Stimulated activated CD8-positive, alpha-beta memory T cell treated with anti-CD3 and anti-CD28 coated beads, Interleukin-4, amount 100 ng/mL, for 1 hour (primary cell): ENCODE data around the gene TRO.

ENCODE experiments used
- DNase-seq, 2 donors: peaks; one replicate each; pipeline ENCODE4 v3.0.0-alpha.2; 2020; ENCODE audit warnings: low read depth in 2 of 2, low spot score in 1 of 2

Gene TRO, protein sequence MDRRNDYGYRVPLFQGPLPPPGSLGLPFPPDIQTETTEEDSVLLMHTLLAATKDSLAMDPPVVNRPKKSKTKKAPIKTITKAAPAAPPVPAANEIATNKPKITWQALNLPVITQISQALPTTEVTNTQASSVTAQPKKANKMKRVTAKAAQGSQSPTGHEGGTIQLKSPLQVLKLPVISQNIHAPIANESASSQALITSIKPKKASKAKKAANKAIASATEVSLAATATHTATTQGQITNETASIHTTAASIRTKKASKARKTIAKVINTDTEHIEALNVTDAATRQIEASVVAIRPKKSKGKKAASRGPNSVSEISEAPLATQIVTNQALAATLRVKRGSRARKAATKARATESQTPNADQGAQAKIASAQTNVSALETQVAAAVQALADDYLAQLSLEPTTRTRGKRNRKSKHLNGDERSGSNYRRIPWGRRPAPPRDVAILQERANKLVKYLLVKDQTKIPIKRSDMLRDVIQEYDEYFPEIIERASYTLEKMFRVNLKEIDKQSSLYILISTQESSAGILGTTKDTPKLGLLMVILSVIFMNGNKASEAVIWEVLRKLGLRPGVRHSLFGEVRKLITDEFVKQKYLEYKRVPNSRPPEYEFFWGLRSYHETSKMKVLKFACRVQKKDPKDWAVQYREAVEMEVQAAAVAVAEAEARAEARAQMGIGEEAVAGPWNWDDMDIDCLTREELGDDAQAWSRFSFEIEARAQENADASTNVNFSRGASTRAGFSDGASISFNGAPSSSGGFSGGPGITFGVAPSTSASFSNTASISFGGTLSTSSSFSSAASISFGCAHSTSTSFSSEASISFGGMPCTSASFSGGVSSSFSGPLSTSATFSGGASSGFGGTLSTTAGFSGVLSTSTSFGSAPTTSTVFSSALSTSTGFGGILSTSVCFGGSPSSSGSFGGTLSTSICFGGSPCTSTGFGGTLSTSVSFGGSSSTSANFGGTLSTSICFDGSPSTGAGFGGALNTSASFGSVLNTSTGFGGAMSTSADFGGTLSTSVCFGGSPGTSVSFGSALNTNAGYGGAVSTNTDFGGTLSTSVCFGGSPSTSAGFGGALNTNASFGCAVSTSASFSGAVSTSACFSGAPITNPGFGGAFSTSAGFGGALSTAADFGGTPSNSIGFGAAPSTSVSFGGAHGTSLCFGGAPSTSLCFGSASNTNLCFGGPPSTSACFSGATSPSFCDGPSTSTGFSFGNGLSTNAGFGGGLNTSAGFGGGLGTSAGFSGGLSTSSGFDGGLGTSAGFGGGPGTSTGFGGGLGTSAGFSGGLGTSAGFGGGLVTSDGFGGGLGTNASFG (N-terminal part only)

GRCh38 chrX:54920610-54921426 is at the start of gene TRO:
Gene TRO (plus strand): TSS chrX:54920824. CDS start chrX:54922247, 1,423 bp downstream.
- no peak for DNase-seq

- DNase-seq = no peak
Observed at GRCh38 chrX:54885740-54886139, 34.9 kb upstream of the TRO start.

GRCh38 chrX:54891573-54891972 is 29.1 kb upstream of the TRO start:
- DNase-seq = no peak

GRCh38 chrX:54894159-54894558 is 26.5 kb upstream of the TRO start:
- no peak for DNase-seq

DNA sequence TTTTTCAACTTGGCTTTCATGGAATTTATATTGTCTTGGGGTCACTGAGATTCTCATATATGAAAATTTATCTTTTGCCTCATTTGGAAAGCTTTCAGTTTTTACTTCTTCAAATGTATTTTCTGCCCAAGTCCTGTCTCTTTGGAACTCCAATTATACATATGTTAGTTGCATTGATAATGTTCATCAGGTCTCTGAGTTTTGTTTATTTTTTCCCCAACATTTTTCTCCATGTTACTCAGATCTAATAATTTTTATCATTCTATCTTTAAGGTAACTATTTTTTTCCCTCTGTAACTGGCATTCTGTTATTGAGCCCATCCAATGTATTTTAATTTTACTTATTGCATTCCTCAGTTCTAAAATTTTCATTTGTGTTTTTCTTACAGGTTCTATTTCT is 10.7 kb upstream of the TRO start:
- no peak for DNase-seq

DNA sequence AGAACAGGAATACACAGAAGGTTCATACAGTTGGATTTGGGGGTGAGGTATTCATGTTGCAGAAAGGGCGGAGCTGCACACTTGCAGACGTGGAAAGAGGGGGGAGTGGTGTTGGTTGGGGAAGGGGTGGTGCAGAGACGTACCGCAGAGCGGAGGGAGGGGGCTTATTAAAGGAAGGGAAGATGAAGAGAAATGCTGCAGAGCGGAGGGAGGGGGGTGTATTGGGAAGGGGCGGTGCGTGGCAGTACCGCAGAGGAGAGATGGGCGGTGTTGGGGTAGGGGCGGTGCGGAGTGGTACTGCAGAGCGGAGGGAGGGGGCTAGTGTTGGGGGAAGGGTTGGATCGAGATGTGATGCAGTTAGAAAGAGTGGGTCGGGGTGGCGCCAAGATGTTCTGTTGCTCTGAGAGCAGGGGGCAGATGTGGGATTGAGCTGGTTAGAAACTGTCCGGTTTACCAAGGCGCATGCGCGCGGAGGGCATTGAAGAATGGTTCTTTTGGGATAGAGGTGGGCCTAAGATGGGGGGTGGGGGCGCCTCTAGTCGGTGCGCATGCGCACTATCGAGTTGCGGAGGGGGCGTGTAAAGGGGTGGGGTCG is 900 bp downstream of the TRO start:
- peak; percentile 3 to 11 for DNase-seq

DNA sequence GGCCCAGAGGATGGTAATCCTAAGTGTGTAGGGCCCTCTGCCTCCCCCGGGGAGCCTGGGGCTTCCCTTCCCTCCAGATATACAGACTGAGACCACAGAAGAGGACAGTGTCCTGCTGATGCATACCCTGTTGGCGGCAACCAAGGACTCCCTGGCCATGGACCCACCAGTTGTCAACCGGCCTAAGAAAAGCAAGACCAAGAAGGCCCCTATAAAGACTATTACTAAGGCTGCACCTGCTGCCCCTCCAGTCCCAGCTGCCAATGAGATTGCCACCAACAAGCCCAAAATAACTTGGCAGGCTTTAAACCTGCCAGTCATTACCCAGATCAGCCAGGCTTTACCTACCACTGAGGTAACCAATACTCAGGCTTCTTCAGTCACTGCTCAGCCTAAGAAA is 1.9 kb downstream of the TRO start:
- no peak for DNase-seq

DNA sequence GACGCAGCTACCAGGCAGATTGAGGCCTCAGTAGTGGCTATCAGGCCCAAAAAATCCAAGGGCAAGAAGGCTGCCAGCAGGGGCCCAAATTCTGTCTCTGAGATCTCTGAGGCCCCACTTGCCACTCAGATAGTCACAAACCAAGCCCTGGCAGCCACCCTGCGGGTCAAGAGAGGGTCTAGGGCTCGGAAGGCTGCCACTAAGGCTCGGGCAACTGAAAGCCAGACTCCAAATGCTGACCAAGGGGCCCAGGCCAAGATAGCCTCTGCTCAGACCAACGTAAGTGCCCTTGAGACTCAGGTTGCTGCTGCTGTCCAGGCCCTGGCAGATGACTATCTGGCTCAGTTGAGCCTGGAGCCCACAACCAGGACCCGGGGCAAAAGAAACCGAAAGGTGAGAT is 2.8 kb downstream of the TRO start:
- no peak for DNase-seq

- no peak for DNase-seq
Observed at GRCh38 chrX:54926978-54927377, 6.4 kb downstream of the TRO start.

DNA sequence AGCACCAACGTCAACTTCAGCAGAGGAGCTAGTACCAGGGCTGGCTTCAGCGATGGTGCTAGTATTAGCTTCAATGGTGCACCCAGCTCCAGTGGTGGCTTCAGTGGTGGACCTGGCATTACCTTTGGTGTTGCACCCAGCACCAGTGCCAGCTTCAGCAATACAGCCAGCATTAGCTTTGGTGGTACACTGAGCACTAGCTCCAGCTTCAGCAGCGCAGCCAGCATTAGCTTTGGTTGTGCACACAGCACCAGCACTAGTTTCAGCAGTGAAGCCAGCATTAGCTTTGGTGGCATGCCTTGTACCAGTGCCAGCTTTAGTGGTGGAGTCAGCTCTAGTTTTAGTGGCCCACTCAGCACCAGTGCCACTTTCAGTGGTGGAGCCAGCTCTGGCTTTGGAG is 8.3 kb downstream of the TRO start:
- no peak for DNase-seq

GRCh38 chrX:54930291-54931049 is 9.8 kb downstream of the TRO start:
- no peak for DNase-seq

DNA sequence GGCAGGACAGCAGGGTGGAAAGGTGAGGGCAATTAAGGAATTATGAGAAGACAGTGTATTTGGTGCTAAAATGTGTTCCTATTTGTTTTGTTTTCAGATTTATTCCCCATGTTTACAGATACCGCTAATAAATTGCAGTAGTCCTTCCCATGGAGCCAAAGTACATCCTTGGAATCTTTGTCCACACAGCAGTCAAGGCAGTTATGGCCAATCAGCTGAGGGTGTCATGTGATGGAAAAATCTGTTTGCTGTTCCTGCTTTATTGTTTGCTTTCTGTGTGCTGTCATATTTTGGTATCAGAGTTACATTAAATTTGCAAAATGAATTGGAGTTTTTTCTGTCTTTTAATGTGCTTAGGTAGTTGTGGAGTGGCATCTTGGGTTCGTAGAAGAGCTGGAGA is 10.5 kb downstream of the TRO start:
- no peak for DNase-seq

DNA sequence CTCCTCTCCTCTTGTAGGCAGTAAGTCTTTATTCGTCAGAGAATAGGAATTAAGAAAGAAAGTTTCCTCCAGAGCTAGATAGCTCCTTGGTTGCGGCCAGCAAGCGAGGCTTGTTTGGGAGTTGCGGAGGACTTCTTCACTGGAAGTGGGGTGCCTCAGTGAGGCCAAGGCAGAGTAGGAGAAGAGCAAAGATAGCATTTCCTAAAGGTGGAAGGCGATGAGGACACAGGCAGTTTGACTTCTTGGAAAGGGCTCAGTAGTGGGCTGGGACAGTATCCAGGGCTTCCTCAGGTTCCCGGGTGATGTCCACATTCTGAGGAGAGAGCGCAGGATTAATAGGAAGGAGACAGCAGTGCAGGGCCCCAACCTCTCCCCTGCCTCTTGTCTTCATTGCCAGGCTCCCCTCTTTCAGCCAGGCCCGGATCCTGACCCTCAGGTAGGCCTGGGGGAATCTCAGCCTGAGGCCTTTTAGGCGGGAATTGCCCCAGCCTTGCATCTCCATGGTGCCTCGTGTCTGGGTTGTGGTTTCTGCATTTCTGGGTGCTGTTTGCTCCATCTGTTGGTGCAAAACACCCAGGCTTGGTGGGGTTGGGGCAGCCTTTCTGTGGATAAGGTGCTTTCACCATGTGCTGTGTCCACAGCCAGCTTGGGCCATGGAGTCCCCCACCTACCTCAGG is 12.7 kb downstream of the TRO start:
- DNase-seq = no peak

GRCh38 chrX:54934058-54934457 is 13.4 kb downstream of the TRO start:
- DNase-seq = no peak

GRCh38 chrX:54934890-54935289 is 14.3 kb downstream of the TRO start:
- no peak for DNase-seq

- DNase-seq = no peak
Observed at GRCh38 chrX:54935306-54935705, 14.7 kb downstream of the TRO start.

DNA sequence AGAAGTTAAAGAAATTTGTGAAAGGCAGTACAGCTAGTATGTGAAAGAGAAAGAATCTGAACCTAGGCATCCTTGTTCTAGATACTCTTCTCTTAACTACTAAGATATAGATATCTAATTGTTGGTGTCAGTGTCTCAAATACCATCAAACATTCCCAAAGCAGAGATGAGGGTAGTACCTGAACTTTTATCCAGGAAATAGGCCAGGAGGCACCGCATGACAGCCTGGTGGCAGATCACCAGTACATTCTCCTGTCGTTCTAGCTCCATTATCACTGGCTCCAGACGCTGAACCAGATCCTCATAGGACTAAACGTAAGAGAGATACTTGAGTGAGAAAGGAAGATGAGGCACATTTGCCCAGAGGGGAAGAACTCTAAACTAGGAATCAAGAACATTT is 16.8 kb downstream of the TRO start:
- DNase-seq = no peak

DNA sequence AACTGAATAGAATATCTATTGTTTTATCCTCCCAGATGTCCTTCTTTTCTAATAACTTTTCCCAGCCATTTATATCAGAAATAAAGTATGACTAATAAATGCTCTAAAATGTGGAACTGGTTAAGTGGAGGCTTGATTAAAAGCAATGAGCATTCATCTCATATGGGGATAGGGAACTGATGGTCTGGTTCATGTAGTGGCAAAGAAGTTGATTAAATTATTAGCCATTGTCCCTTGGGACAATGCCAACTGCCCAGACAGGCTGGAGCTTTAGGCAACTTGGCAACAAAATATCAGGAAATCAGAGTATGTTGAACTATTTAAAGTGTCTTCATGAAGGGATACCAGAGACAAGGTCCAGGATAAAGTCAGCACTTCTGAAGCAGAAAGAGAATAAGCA is 24.2 kb downstream of the TRO start:
- no peak for DNase-seq

DNA sequence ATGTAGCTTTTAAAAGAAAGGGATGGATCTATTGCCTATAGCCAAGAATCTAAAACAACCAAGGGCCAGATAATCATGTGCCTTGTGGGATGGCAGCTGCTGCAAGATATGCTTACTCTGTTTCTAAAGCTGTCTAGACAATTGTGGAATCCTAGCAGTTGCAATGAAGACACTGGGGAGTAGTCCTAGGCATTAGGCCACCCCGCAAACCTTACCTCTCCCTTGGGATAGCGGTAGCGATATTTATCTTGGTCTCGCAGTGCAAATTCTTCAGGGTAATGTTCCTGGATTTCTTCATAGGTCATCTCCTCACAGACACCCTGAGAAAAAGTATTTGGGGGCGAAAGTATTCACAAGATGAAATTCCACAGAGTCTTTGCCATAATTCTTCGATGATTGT is 24.6 kb downstream of the TRO start:
- DNase-seq = no peak
